Measurements from ENCODE around the gene FNBP1. TPM values are rescaled to one million over a fixed set of nuclear protein-coding genes. Genes with fewer than 3 reads are reported as not detected.

Gene FNBP1
- polyA plus RNA-seq, 1 of the 3 experiments (the other 2 are of a cell fraction), result 11.0 TPM

GRCh38 chr9:130030651-130031127 lies 12.3 kb downstream of the FNBP1 start (continued):
- TF ChIP-seq RXRA (IDR thresholded peaks at IDR 0.05; ENCODE audit: borderline replicate concordance, low read depth) (no peak), CHD2 (IDR thresholded peaks at IDR 0.05; ENCODE audit: low read length, partially characterized antibody) (no peak), EP300 (IDR thresholded peaks at IDR 0.05; ENCODE audit: borderline replicate concordance in 1 of 2, low read depth in 1 of 2, low read length in 1 of 2) (no peak), GATA2 (CRISPR knock-in tag; IDR thresholded peaks at IDR 0.05) (no peak), FOXM1 (IDR thresholded peaks at IDR 0.05; ENCODE audit: low read depth) (no peak), ELF1 (IDR thresholded peaks at IDR 0.05) (no peak)

- Histone ChIP-seq H3K4me1 (ENCODE audit: control insufficient read depth in 1 of 2, insufficient read depth in 2 of 2, low read depth in 1 of 2, low read length in 1 of 2) (peaks cover 0 to 20% of the 10 kb centered on the region in 2 experiments; a peak in 2 of 4 replicates), H3K79me2 (ENCODE audit: insufficient read depth) (peaks cover 95% of the 10 kb centered on the region), H3K9me3 (no peaks in the 10 kb centered on the region), H3K9ac (no peak overlapping the region), H3K27ac (ENCODE audit: low read depth in 2 of 2, low read length in 1 of 2) (no peak overlapping the region), H4K20me1 (ENCODE audit: insufficient read depth) (peaks cover 40% of the 10 kb centered on the region), H3K36me3 (replicated peaks in 1 of 2; ENCODE audit: control insufficient read depth in 1 of 2, insufficient read depth in 2 of 2, low read length in 1 of 2) (no peaks in the 10 kb centered on the region), H3K27me3 (ENCODE audit: insufficient read depth) (no peaks in the 10 kb centered on the region), H2AFZ (ENCODE audit: low read depth) (no peak overlapping the region), H3F3A (replicated peaks; ENCODE audit: insufficient read depth) (peaks cover 6% of the 10 kb centered on the region), H3K4me2 (no peak overlapping the region), H3K4me3 (ENCODE audit: low read depth in 2 of 2, low read length in 1 of 2) (no peak overlapping the region), H3K9me2 (no peaks in the 10 kb centered on the region)
- TF ChIP-seq IRF3 (IDR thresholded peaks at IDR 0.05; ENCODE audit: low read depth, low read length), result no peak
- no peak for TF ChIP-seq NRF1 (IDR thresholded peaks at IDR 0.05; ENCODE audit: low read depth, low read length)
- TF ChIP-seq GATA2 (CRISPR knock-in tag; IDR thresholded peaks at IDR 0.05), result no peak
- TF ChIP-seq CTCF (IDR thresholded peaks at IDR 0.05), result no peak
- no peak for TF ChIP-seq SMC3 (IDR thresholded peaks at IDR 0.05; ENCODE audit: low read depth, low read length)
- TF ChIP-seq TEAD4 (IDR thresholded peaks at IDR 0.05; ENCODE audit: borderline replicate concordance, insufficient read depth), result no peak
- no peak for TF ChIP-seq REST (IDR thresholded peaks at IDR 0.05; ENCODE audit: low read depth, low read length)
- TF ChIP-seq, protein P1, sequence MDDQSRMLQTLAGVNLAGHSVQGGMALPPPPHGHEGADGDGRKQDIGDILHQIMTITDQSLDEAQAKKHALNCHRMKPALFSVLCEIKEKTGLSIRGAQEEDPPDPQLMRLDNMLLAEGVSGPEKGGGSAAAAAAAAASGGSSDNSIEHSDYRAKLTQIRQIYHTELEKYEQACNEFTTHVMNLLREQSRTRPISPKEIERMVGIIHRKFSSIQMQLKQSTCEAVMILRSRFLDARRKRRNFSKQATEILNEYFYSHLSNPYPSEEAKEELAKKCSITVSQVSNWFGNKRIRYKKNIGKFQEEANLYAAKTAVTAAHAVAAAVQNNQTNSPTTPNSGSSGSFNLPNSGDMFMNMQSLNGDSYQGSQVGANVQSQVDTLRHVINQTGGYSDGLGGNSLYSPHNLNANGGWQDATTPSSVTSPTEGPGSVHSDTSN (IDR thresholded peaks at IDR 0.05), result no peak
- no peak for TF ChIP-seq MXI1 (IDR thresholded peaks at IDR 0.05; ENCODE audit: low read depth, low read length)
- TF ChIP-seq CHD2 (IDR thresholded peaks at IDR 0.05; ENCODE audit: low read length, partially characterized antibody), result no peak
- TF ChIP-seq FOXJ3 (CRISPR knock-in tag; IDR thresholded peaks at IDR 0.05), result no peak
- no peak for TF ChIP-seq NFIC (IDR thresholded peaks at IDR 0.05; ENCODE audit: borderline replicate concordance)
- no peak for TF ChIP-seq TCF12 (IDR thresholded peaks at IDR 0.05)
- TF ChIP-seq RXRA (IDR thresholded peaks at IDR 0.05; ENCODE audit: borderline replicate concordance, low read depth), result no peak
- no peak for TF ChIP-seq FOSL2 (IDR thresholded peaks at IDR 0.05; ENCODE audit: borderline replicate concordance, low read depth)
- no peak for TF ChIP-seq FOXM1 (IDR thresholded peaks at IDR 0.05; ENCODE audit: low read depth)
- no peak for TF ChIP-seq SIN3A (IDR thresholded peaks at IDR 0.05; ENCODE audit: borderline replicate concordance, low read depth, low read length)
- TF ChIP-seq RAD21 (IDR thresholded peaks at IDR 0.05; ENCODE audit: low read length), result no peak
- TF ChIP-seq EZH2phosphoT487 (IDR thresholded peaks at IDR 0.05; ENCODE audit: borderline replicate concordance, low read depth), result no peak
- 98% methylated on average over 10 of the region's 10 CpGs for WGBS (ENCODE audit: low lambda C conversion rate)
- CTCF ChIA-PET, result interaction anchor here (0.7 to 2.1 kb wide), 3 partner anchors 10 to 61 kb away, joined by 3 to 8 read pairs (median 3); no protein-coding TSS in a partner anchor
- POLR2A ChIA-PET, result no interaction called here
- DNase-seq, result no peak
Observed at GRCh38 chr9:130029223-130029973, 13.6 kb downstream of the FNBP1 start.
